NCI-H1694 (cell line): Measurements from ENCODE around the gene EXOC2.

Source experiments
- DNase-seq: peaks from one replicate; lab custom pipeline; 2025; lab: John Stamatoyannopoulos, UW

The EXOC2 gene

GRCh38 chr6:446418-447366 lies 246.2 kb downstream of the EXOC2 start:
- no peak for DNase-seq

- DNase-seq = no peak
These were observed 247.1 kb downstream of the EXOC2 start for GRCh38 chr6:445571-446417.

- no peak for DNase-seq
These were observed 248.2 kb downstream of the EXOC2 start for GRCh38 chr6:444653-445275.

GRCh38 chr6:443621-444159 lies 249.2 kb downstream of the EXOC2 start:
- no peak for DNase-seq

GRCh38 chr6:441126-441920 lies 251.6 kb downstream of the EXOC2 start:
- DNase-seq = no peak

GRCh38 chr6:439641-440167 lies 253.2 kb downstream of the EXOC2 start:
- DNase-seq = no peak

- no peak for DNase-seq
These were observed 254.2 kb downstream of the EXOC2 start for GRCh38 chr6:438634-439170.

- no peak for DNase-seq
These were observed 255.9 kb downstream of the EXOC2 start for GRCh38 chr6:437037-437392.

GRCh38 chr6:436308-437036 lies 256.5 kb downstream of the EXOC2 start:
- no peak for DNase-seq

GRCh38 chr6:435441-436307 lies 257.3 kb downstream of the EXOC2 start:
- DNase-seq = no peak
